NCI-H446 (cell line): Measurements from ENCODE around the gene SPINDOC.

Experiments
- DNase-seq, 2 experiments: peaks; one replicate each; lab custom pipeline; 2025; lab: John Stamatoyannopoulos, UW

Gene SPINDOC

GRCh38 chr11:63833048-63833447 lies 19.8 kb downstream of the SPINDOC start:
- no peak for DNase-seq

GRCh38 chr11:63834535-63835157 lies 21.4 kb downstream of the SPINDOC start:
- DNase-seq, result no peak

GRCh38 chr11:63835158-63835545 lies 21.9 kb downstream of the SPINDOC start:
- no peak for DNase-seq

- peak; percentile 78 to 91 for DNase-seq
Measured at GRCh38 chr11:63837027-63837688, 23.9 kb downstream of the SPINDOC start.

GRCh38 chr11:63837739-63838138 lies 24.5 kb downstream of the SPINDOC start:
- DNase-seq, result no peak

GRCh38 chr11:63838150-63838677 lies 25.0 kb downstream of the SPINDOC start:
- no peak for DNase-seq

GRCh38 chr11:63838678-63839507 lies 25.6 kb downstream of the SPINDOC start, which contains the start of gene MARK2:
TSS of gene MARK2 (plus strand) at chr11:63839110. CDS start at chr11:63839507, 397 bp downstream.
- peak; percentile 99 for DNase-seq

- DNase-seq, result no peak
Measured at GRCh38 chr11:63839508-63840355, 26.5 kb downstream of the SPINDOC start.

- DNase-seq, result no peak
Measured at GRCh38 chr11:63840356-63841060, 27.3 kb downstream of the SPINDOC start.

- DNase-seq, result peak in 1 of 2 experiments; percentile 16
Measured at GRCh38 chr11:63841554-63841953, 28.3 kb downstream of the SPINDOC start.

GRCh38 chr11:63843041-63843440 lies 29.8 kb downstream of the SPINDOC start:
- no peak for DNase-seq

GRCh38 chr11:63844836-63845235 lies 31.6 kb downstream of the SPINDOC start:
- no peak for DNase-seq

GRCh38 chr11:63845303-63845702 lies 32.0 kb downstream of the SPINDOC start:
- DNase-seq, result no peak

- no peak for DNase-seq
Measured at GRCh38 chr11:63845911-63846310, 32.7 kb downstream of the SPINDOC start.

GRCh38 chr11:63846897-63847296 lies 33.6 kb downstream of the SPINDOC start:
- DNase-seq, result no peak

- no peak for DNase-seq
Measured at GRCh38 chr11:63847363-63847762, 34.1 kb downstream of the SPINDOC start.

- DNase-seq, result no peak
Measured at GRCh38 chr11:63849691-63850090, 36.4 kb downstream of the SPINDOC start.

GRCh38 chr11:63850920-63851319 lies 37.7 kb downstream of the SPINDOC start:
- no peak for DNase-seq

- no peak for DNase-seq
Measured at GRCh38 chr11:63851364-63851763, 38.1 kb downstream of the SPINDOC start.

- no peak for DNase-seq
Measured at GRCh38 chr11:63853476-63853875, 40.2 kb downstream of the SPINDOC start.

- no peak for DNase-seq
Measured at GRCh38 chr11:63854696-63855095, 41.4 kb downstream of the SPINDOC start.
